GM12801 (cell line): ENCODE data around the gene KCNC1.

Experiments
- CTCF ChIP-seq: IDR thresholded peaks from one replicate; pipeline ENCODE4 v1.5.1; 2011; ENCODE audit warnings: control low read depth; ENCODE audit not compliant: insufficient read length; ENCODE audit errors: extremely low read depth

The KCNC1 gene

GRCh38 chr11:17734986-17735817, 621 bp downstream of the KCNC1 start:
- TF ChIP-seq CTCF = no peak

- no peak for TF ChIP-seq CTCF
Measured at GRCh38 chr11:17735818-17736578, 1.4 kb downstream of the KCNC1 start.

GRCh38 chr11:17736579-17736893, 2.0 kb downstream of the KCNC1 start:
- no peak for TF ChIP-seq CTCF

- TF ChIP-seq CTCF = no peak
Measured at GRCh38 chr11:17736930-17737817, 2.6 kb downstream of the KCNC1 start.

GRCh38 chr11:17738151-17738973, 3.8 kb downstream of the KCNC1 start:
- TF ChIP-seq CTCF = no peak

GRCh38 chr11:17739945-17740338, 5.4 kb downstream of the KCNC1 start:
- TF ChIP-seq CTCF = no peak
